ENCODE results near the gene ZNF407. TPM values are rescaled to one million over a fixed set of nuclear protein-coding genes. Genes with fewer than 3 reads are reported as not detected.

Gene ZNF407
- total and polyA plus RNA-seq, 2 experiments from 2014 or later = 2.1 to 10.4 TPM

- TF ChIP-seq EZH2 (IDR thresholded peaks at IDR 0.05; ENCODE audit: low read depth, unreplicated experiment) (no peak), ZNF331 (CRISPR knock-in tag; IDR thresholded peaks at IDR 0.05; ENCODE audit: low read depth) (no peak), JUNB (IDR thresholded peaks at IDR 0.05; ENCODE audit: unreplicated experiment) (no peak)
Observed at GRCh38 chr18:74683573-74683972, 85.9 kb downstream of the ZNF407 start (continued).

- no peak overlapping the region for H3K4me2 ChIP-seq
- no peak for ATAC-seq
- H3K9me3 Mint-ChIP-seq = no peaks in the 10 kb centered on the region
Observed at GRCh38 chr18:74689251-74689650, 91.6 kb downstream of the ZNF407 start.

More at GRCh38 chr18:74689251-74689650, 91.6 kb downstream of the ZNF407 start:
- no peak overlapping the region for H3K27ac ChIP-seq (ENCODE audit: low read depth)
- Mint-ChIP-seq H3K36me3 (ENCODE audit: low read depth) (no peaks in the 10 kb centered on the region), H3K27me3 (ENCODE audit: insufficient read depth, low read depth, poor library complexity) (peaks cover 6% of the 10 kb centered on the region), H3K4me1 (peaks cover 10% of the 10 kb centered on the region; the same call in 2 of the 3 replicates), H3K4me3 (no peak overlapping the region), H3K27ac (no peak overlapping the region)
- H3K36me3 ChIP-seq (ENCODE audit: insufficient read depth) = no peaks in the 10 kb centered on the region
- DNase-seq (ENCODE audit: low spot score) = no peak
- H3K9me2 ChIP-seq (ENCODE audit: insufficient read depth) = no peaks in the 10 kb centered on the region
- H3K79me2 ChIP-seq (replicated peaks; ENCODE audit: insufficient read depth) = no peaks in the 10 kb centered on the region
- H3K4me1 ChIP-seq (ENCODE audit: insufficient read depth) = no peaks in the 10 kb centered on the region
- no peak for TF ChIP-seq CREB1 (CRISPR knock-in tag; IDR thresholded peaks at IDR 0.05; ENCODE audit: low read depth)
- TF ChIP-seq CTCF (conservative IDR thresholded peaks at IDR 0.05; ENCODE audit: low read depth in 2 of 2) = no peak
- no peak for TF ChIP-seq EZH2phosphoT487 (IDR thresholded peaks at IDR 0.05; ENCODE audit: unreplicated experiment)
- no peak for TF ChIP-seq ZNF114 (CRISPR knock-in tag; IDR thresholded peaks at IDR 0.05)
- no peak for TF ChIP-seq ZNF462 (CRISPR knock-in tag; IDR thresholded peaks at IDR 0.05)
- TF ChIP-seq NANOG (IDR thresholded peaks at IDR 0.05; ENCODE audit: borderline replicate concordance) = no peak
- no peak for TF ChIP-seq POLR2AphosphoS5 (IDR thresholded peaks at IDR 0.05; ENCODE audit: low read depth)
- no peak for TF ChIP-seq JUNB (IDR thresholded peaks at IDR 0.05; ENCODE audit: unreplicated experiment)
- no peak for TF ChIP-seq STAT1 (IDR thresholded peaks at IDR 0.05; ENCODE audit: unreplicated experiment)
- no peak for TF ChIP-seq EZH2 (IDR thresholded peaks at IDR 0.05; ENCODE audit: low read depth, unreplicated experiment)
- no peak for TF ChIP-seq REST (IDR thresholded peaks at IDR 0.05; ENCODE audit: unreplicated experiment)
- TF ChIP-seq ZNF331 (CRISPR knock-in tag; IDR thresholded peaks at IDR 0.05; ENCODE audit: low read depth) = no peak
- no peak for TF ChIP-seq ETS1 (IDR thresholded peaks at IDR 0.05)
- H2AFZ ChIP-seq = no peak overlapping the region
- no peaks in the 10 kb centered on the region for H4K20me1 ChIP-seq (replicated peaks; ENCODE audit: insufficient read depth)
- H3K27me3 ChIP-seq (ENCODE audit: insufficient read depth) = no peaks in the 10 kb centered on the region
- H3F3A ChIP-seq (replicated peaks; ENCODE audit: low read depth) = no peaks in the 10 kb centered on the region
- H3K4me3 ChIP-seq = no peak overlapping the region
